Ascending aorta (tissue), 2 donors: ENCODE measurements around the gene GAB2. TPM values are rescaled to one million over a fixed set of nuclear protein-coding genes. Genes with fewer than 3 reads are reported as not detected.
A peak's percentile ranks its signal among the peaks of the same experiment; 100 is the strongest.

Experiments used
- DNase-seq, 2 donors: peaks; one replicate each; pipeline ENCODE4 v3.0.0-alpha.2; 2019; ENCODE audit warnings: low spot score in 2 of 2
- H3K27ac ChIP-seq, 2 donors: fragments of 200-600 bp; sonication (generic); one replicate each; pipeline ENCODE4 v1.5.1; 2016 to 2017; ENCODE audit warnings: mild to moderate bottlenecking in 1 of 2
- H3K27me3 ChIP-seq: fragments of 200-600 bp; sonication (generic); one replicate; pipeline ENCODE4 v1.5.1; 2017
- H3K36me3 ChIP-seq, 2 donors: fragments of 200-600 bp; sonication (generic); one replicate each; pipeline ENCODE4 v1.5.1; 2016
- H3K4me1 ChIP-seq, 2 donors: fragments of 200-600 bp; sonication (generic); one replicate each; pipeline ENCODE4 v1.5.1; 2016 to 2017; ENCODE audit warnings: mild to moderate bottlenecking in 1 of 2
- H3K4me3 ChIP-seq, 2 donors: fragments of 200-600 bp; sonication (generic); one replicate each; pipeline ENCODE4 v1.5.1; 2016 to 2017; ENCODE audit warnings: mild to moderate bottlenecking in 1 of 2
- H3K9me3 ChIP-seq, 2 donors: fragments of 200-600 bp; sonication (generic); one replicate each; pipeline ENCODE4 v1.5.1; 2016
- intact Hi-C: fragments of 100-400 bp; cut with DNase I; formaldehyde crosslinking; loops from one replicate; pipeline ENCODE4 v1.15.1; 2023
- total RNA-seq: library from RNA; depleted of rRNA; stranded (reverse); fragments of >200 nt; gene quantifications from one replicate; pipeline ENCODE4 v1.1.0, GENCODE V29; 2016
- TF ChIP-seq, protein P1 (sequence below), 3 experiments: fragments of 200-600 bp in 2 of 3; fragments of 450-650 bp in 1 of 3; sonication (generic) in 2 of 3; IDR thresholded peaks; one replicate each; pipeline ENCODE4 v1.5.1; 2016 to 2019; ENCODE audit warnings: antibody characterized with exemption in 3 of 3, mild to moderate bottlenecking in 1 of 3, moderate library complexity in 1 of 3

The GAB2 gene
- total RNA-seq, 1 donor from 2014 or later, result 21.6 TPM

DNA sequence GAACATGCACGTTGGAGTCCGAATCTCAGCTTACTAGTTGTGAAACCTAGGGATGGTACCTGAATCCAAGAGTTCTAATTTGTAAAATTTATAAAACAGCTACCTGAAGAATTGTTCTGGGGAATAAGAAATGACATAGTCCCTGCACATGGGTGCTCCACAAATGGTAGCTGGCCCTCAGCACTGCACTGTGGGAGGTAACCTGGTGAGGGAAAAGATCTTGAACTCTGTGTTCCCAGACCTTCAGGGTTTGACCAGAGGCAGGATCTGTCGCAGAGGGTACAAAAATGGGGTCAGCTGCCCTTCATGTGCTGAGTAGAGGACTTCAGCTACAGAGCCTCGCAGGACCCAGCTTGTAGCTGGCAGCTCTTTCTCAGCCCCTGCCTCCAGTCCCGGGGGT, 155.4 kb downstream of the GAB2 start:
- Histone ChIP-seq H3K4me1 (peaks cover 1 to 22% of the 10 kb centered on the region in 2 donors), H3K27ac (peak overlapping the region in 1 of 2 donors; percentile 52)
- TF ChIP-seq, protein P1, sequence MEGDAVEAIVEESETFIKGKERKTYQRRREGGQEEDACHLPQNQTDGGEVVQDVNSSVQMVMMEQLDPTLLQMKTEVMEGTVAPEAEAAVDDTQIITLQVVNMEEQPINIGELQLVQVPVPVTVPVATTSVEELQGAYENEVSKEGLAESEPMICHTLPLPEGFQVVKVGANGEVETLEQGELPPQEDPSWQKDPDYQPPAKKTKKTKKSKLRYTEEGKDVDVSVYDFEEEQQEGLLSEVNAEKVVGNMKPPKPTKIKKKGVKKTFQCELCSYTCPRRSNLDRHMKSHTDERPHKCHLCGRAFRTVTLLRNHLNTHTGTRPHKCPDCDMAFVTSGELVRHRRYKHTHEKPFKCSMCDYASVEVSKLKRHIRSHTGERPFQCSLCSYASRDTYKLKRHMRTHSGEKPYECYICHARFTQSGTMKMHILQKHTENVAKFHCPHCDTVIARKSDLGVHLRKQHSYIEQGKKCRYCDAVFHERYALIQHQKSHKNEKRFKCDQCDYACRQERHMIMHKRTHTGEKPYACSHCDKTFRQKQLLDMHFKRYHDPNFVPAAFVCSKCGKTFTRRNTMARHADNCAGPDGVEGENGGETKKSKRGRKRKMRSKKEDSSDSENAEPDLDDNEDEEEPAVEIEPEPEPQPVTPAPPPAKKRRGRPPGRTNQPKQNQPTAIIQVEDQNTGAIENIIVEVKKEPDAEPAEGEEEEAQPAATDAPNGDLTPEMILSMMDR (IDR thresholded peaks at IDR 0.05), result no peak

DNA sequence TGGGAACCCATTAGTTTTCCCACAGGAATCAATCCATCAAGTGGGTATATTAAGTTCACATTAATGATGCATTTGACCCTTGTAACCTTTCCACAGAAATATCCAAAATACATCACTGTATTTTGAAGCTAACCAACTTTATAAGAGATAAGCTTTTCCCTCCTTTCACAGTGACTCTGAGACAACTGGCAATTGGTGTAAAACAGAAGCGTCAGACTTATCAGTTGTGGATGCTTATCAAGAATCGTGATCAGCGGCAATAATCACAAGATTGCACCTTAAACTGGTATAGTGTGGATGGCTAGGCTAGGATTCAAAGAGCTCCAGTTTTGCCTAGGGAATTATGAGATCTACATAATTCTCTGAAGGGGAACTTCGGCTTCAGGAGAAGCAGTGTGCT, 155.8 kb downstream of the GAB2 start:
- intact Hi-C loops, result no loop called here
- no peaks in the 10 kb centered on the region for H3K36me3 ChIP-seq
- no peaks in the 10 kb centered on the region for H3K9me3 ChIP-seq
- TF ChIP-seq, protein P1 (IDR thresholded peaks at IDR 0.05), result no peak
- DNase-seq, result no peak
- peaks cover 3 to 23% of the 10 kb centered on the region in 2 donors for H3K4me1 ChIP-seq
- H3K4me3 ChIP-seq, result no peak overlapping the region
- peak overlapping the region in 1 of 2 donors; percentile 52 for H3K27ac ChIP-seq
- H3K27me3 ChIP-seq, result no peaks in the 10 kb centered on the region

More for the DNA sequence above, 155.4 kb downstream of the GAB2 start:
- H3K4me3 ChIP-seq, result no peak overlapping the region
- intact Hi-C loops, result no loop called here
- DNase-seq, result no peak
- no peaks in the 10 kb centered on the region for H3K27me3 ChIP-seq
- H3K36me3 ChIP-seq, result no peaks in the 10 kb centered on the region
- H3K9me3 ChIP-seq, result no peaks in the 10 kb centered on the region

DNA sequence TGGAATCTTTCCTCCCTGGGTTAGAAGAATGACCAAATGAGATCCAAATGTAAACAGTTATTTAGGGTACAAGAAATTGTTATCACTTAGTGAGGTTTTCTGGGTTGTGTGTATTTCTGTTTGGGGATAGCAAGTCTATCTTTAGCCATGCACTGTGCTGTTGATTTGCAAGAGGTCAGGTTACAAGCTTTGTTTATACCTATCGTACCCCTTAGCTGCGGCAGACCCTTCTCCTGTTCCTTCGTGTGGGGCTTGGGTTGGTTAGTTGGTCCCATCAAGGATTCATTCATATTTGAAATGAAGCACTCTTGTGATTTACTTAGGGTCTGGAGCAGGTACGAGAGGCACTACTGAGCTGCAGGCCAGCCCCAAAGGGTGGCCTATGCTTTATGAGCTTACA, 156.3 kb downstream of the GAB2 start:
- H3K4me3 ChIP-seq, result no peak overlapping the region

DNA sequence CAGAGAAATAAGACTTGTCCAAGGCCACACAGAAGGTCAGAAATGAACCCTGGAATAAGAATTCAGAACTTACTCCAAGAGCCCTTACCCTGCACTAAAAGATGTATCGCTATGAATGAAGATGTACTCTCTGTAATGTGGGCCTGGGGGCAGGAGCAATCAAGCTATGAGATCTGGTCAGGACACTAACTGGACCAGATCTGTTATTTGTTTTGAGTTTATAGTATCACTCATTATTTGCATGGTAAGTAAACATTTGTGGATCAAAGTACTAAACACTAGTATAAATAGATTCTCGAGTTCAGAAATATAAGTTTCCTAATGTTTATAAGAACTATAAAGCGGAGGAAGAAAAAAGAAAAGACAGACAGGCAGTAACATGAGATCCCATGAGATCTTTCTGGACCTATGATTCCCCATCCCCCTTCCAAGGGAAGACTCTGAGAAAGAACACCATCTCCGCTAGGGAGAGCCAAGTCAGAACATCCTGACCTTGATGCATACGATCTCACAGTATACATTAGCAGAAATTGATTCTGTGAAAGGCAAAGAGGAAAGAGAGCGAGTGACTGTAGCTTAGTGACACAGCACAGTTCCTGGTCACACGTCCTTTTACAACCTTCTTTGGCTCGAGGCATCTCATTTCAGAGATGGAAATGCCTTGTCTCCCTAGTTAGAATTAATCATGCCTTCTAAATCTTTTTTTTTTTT, 157.7 kb downstream of the GAB2 start:
- no peak overlapping the region for H3K27ac ChIP-seq
- no peak for DNase-seq
- peaks cover 7 to 31% of the 10 kb centered on the region in 2 donors for H3K4me1 ChIP-seq
- TF ChIP-seq, protein P1 (IDR thresholded peaks at IDR 0.05), result no peak
- intact Hi-C loops, result no loop called here
- no peak overlapping the region for H3K4me3 ChIP-seq
- no peaks in the 10 kb centered on the region for H3K9me3 ChIP-seq
- H3K27me3 ChIP-seq, result no peaks in the 10 kb centered on the region
- no peaks in the 10 kb centered on the region for H3K36me3 ChIP-seq

More for the DNA sequence above, 156.3 kb downstream of the GAB2 start:
- TF ChIP-seq, protein P1 (IDR thresholded peaks at IDR 0.05), result no peak
- H3K4me1 ChIP-seq, result peaks cover 3 to 25% of the 10 kb centered on the region in 2 donors
- no peaks in the 10 kb centered on the region for H3K27me3 ChIP-seq
- H3K27ac ChIP-seq, result no peak overlapping the region
- no peak for DNase-seq
- no peaks in the 10 kb centered on the region for H3K36me3 ChIP-seq
- no peaks in the 10 kb centered on the region for H3K9me3 ChIP-seq
- intact Hi-C loops, result no loop called here

DNA sequence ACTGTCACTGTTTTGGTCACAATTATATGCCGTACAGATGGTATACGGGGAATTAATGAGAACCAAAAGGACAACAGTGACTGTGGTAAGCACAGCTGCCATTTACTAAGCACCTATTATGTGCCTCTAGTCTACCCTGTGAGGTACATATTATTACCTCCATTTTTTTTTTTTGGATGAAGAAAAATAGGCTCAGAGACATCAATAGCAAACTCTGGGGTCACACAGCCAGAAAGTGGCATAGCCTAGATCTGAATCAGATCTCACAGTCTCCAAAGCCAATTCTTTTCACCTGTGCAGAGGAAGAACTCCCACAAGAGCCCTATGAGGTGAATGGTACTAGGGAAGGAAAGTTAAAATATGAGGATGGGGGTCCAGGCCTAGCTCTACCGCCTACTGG, 160.0 kb downstream of the GAB2 start:
- Histone ChIP-seq H3K36me3 (no peaks in the 10 kb centered on the region), H3K27ac (peak overlapping the region; percentile 79 to 82), H3K9me3 (no peaks in the 10 kb centered on the region), H3K4me3 (no peak overlapping the region), H3K4me1 (peaks cover 7 to 42% of the 10 kb centered on the region in 2 donors), H3K27me3 (no peaks in the 10 kb centered on the region)
- DNase-seq, result no peak
- TF ChIP-seq, protein P1 (IDR thresholded peaks at IDR 0.05), result no peak
- intact Hi-C loops, result loop anchor here (2.0 kb wide), 1 partner anchor 25 kb away; no protein-coding TSS in a partner anchor
